OCI-LY1 (cell line): ENCODE data around the gene ABCG2.

Source experiments
- H2AFZ ChIP-seq: fragments of 200-600 bp; sonication (generic), shearing (Covaris generic); 2 replicates; pipeline ENCODE4 v1.6.0; 2014; ENCODE audit warnings: antibody characterized with exemption, mild to moderate bottlenecking, low read length
- H3F3A ChIP-seq: fragments of 200-600 bp; sonication (generic), shearing (Covaris generic); 2 replicates; pipeline ENCODE4 v1.6.0; 2014; ENCODE audit warnings: mild to moderate bottlenecking, antibody characterized with exemption, low read length, moderate library complexity; ENCODE audit not compliant: insufficient read depth
- H3K27ac ChIP-seq: fragments of 200-600 bp; sonication (generic); 2 replicates; pipeline ENCODE4 v1.5.1; 2014; ENCODE audit warnings: low read length, mixed run types, mild to moderate bottlenecking, low read depth; ENCODE audit not compliant: poor library complexity, severe bottlenecking
- H3K27me3 ChIP-seq: fragments of 200-600 bp; sonication (generic); 2 replicates; pipeline ENCODE4 v1.6.0; 2014; ENCODE audit warnings: antibody characterized with exemption, mild to moderate bottlenecking, low read length, moderate library complexity; ENCODE audit not compliant: insufficient read depth
- H3K36me3 ChIP-seq: fragments of 200-600 bp; sonication (generic); 2 replicates; pipeline ENCODE4 v1.6.1; 2014; ENCODE audit warnings: mild to moderate bottlenecking, antibody characterized with exemption, low read length, moderate library complexity, mixed read lengths; ENCODE audit not compliant: insufficient read depth
- H3K4me1 ChIP-seq: fragments of 200-600 bp; sonication (generic); 2 replicates; pipeline ENCODE4 v1.5.1; 2014; ENCODE audit warnings: mild to moderate bottlenecking, low read length, moderate library complexity; ENCODE audit not compliant: insufficient read depth, severe bottlenecking
- H3K4me2 ChIP-seq: fragments of 200-600 bp; sonication (generic), shearing (Covaris generic); 2 replicates; pipeline ENCODE4 v1.6.1; 2014; ENCODE audit warnings: low read length
- H3K4me3 ChIP-seq: fragments of 200-600 bp; sonication (generic); 2 replicates; pipeline ENCODE4 v1.5.1; 2014; ENCODE audit warnings: low read length, low read depth, mild to moderate bottlenecking, mixed read lengths; ENCODE audit not compliant: poor library complexity, severe bottlenecking
- H3K79me2 ChIP-seq: fragments of 200-600 bp; shearing (Covaris generic); 2 replicates; pipeline ENCODE4 v1.6.1; 2016; ENCODE audit warnings: mixed run types, low read length, mixed read lengths; ENCODE audit not compliant: insufficient read depth
- H3K9ac ChIP-seq: fragments of 200-600 bp; sonication (generic), shearing (Covaris generic); 2 replicates; pipeline ENCODE4 v1.6.1; 2014; ENCODE audit warnings: mild to moderate bottlenecking, low read length, mixed read lengths
- H3K9me2 ChIP-seq: fragments of 200-600 bp; sonication (generic), shearing (Covaris generic); 2 replicates; pipeline ENCODE4 v1.6.1; 2014; ENCODE audit warnings: low read depth, mild to moderate bottlenecking, low read length, mixed read lengths
- H3K9me3 ChIP-seq: fragments of 200-600 bp; shearing (Covaris generic); 2 replicates; pipeline ENCODE4 v1.6.1; 2014; ENCODE audit warnings: low read length, mixed read lengths
- H4K20me1 ChIP-seq: fragments of 200-600 bp; sonication (generic), shearing (Covaris generic); 2 replicates; pipeline ENCODE4 v1.6.0; 2016; ENCODE audit warnings: mild to moderate bottlenecking, low read length; ENCODE audit not compliant: insufficient read depth
- CTCF ChIP-seq: fragments of 200-600 bp; sonication (generic), shearing (Covaris generic); IDR thresholded peaks from 2 replicates; pipeline ENCODE4 v1.5.1; 2017; ENCODE audit warnings: mild to moderate bottlenecking, antibody characterized with exemption, low read length, moderate library complexity, mixed read lengths
- EZH2 ChIP-seq: fragments of 200-600 bp; sonication (generic), shearing (Covaris generic); IDR thresholded peaks from 2 replicates; pipeline ENCODE4 v1.8.0; 2017; ENCODE audit warnings: borderline replicate concordance, mixed run types, mild to moderate bottlenecking, antibody characterized with exemption, low read length, moderate library complexity, mixed read lengths

ABCG2 gene

GRCh38 chr4:88043001-88043400, 115.4 kb downstream of the ABCG2 start:
- H3K4me3 ChIP-seq = no peak overlapping the region
- no peak for TF ChIP-seq EZH2
- TF ChIP-seq CTCF = no peak

GRCh38 chr4:88041626-88042025, 116.8 kb downstream of the ABCG2 start:
- Histone ChIP-seq H3K4me2 (no peak overlapping the region), H3K27ac (no peak overlapping the region), H3K9ac (no peak overlapping the region), H3K27me3 (no peaks in the 10 kb centered on the region), H3F3A (no peaks in the 10 kb centered on the region), H3K4me3 (no peak overlapping the region), H3K36me3 (no peaks in the 10 kb centered on the region), H3K9me2 (no peaks in the 10 kb centered on the region), H3K9me3 (no peaks in the 10 kb centered on the region), H2AFZ (no peak overlapping the region), H3K4me1 (no peaks in the 10 kb centered on the region), H3K79me2 (no peaks in the 10 kb centered on the region), H4K20me1 (no peaks in the 10 kb centered on the region)
- TF ChIP-seq EZH2 (no peak), CTCF (no peak)

More at GRCh38 chr4:88043001-88043400, 115.4 kb downstream of the ABCG2 start:
- H3K36me3 ChIP-seq = no peaks in the 10 kb centered on the region
- H3K79me2 ChIP-seq = no peaks in the 10 kb centered on the region
- no peaks in the 10 kb centered on the region for H4K20me1 ChIP-seq
- H3K9me3 ChIP-seq = no peaks in the 10 kb centered on the region
- no peaks in the 10 kb centered on the region for H3K9me2 ChIP-seq
- no peak overlapping the region for H3K9ac ChIP-seq
- no peaks in the 10 kb centered on the region for H3K4me1 ChIP-seq
- H2AFZ ChIP-seq = no peak overlapping the region
- H3K27ac ChIP-seq = no peak overlapping the region
- H3K27me3 ChIP-seq = no peaks in the 10 kb centered on the region
- H3F3A ChIP-seq = no peaks in the 10 kb centered on the region
- H3K4me2 ChIP-seq = no peak overlapping the region

- no peaks in the 10 kb centered on the region for H3K36me3 ChIP-seq
- no peaks in the 10 kb centered on the region for H3K9me2 ChIP-seq
- H3K79me2 ChIP-seq = no peaks in the 10 kb centered on the region
- no peak overlapping the region for H3K27ac ChIP-seq
- no peak overlapping the region for H3K4me2 ChIP-seq
- TF ChIP-seq CTCF (no peak), EZH2 (no peak)
- no peak overlapping the region for H3K9ac ChIP-seq
- no peaks in the 10 kb centered on the region for H4K20me1 ChIP-seq
- no peak overlapping the region for H3K4me3 ChIP-seq
- no peaks in the 10 kb centered on the region for H3K9me3 ChIP-seq
- H3K4me1 ChIP-seq = no peaks in the 10 kb centered on the region
- no peaks in the 10 kb centered on the region for H3K27me3 ChIP-seq
- no peak overlapping the region for H2AFZ ChIP-seq
- no peaks in the 10 kb centered on the region for H3F3A ChIP-seq
Observed at GRCh38 chr4:88040707-88041106, 117.7 kb downstream of the ABCG2 start.
